ENCODE measurements around the gene VAT1L.

- TF ChIP-seq, protein P1, sequence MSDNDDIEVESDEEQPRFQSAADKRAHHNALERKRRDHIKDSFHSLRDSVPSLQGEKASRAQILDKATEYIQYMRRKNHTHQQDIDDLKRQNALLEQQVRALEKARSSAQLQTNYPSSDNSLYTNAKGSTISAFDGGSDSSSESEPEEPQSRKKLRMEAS (IDR thresholded peaks at IDR 0.05; ENCODE audit: low read depth): no peak
- no peak for TF ChIP-seq TCF12 (IDR thresholded peaks at IDR 0.05)
- no peak for TF ChIP-seq RFX5 (IDR thresholded peaks at IDR 0.05; ENCODE audit: low read length)
- no peak for TF ChIP-seq EP300 (IDR thresholded peaks at IDR 0.05; ENCODE audit: borderline replicate concordance in 1 of 2, low read depth in 1 of 2, low read length in 1 of 2)
- TF ChIP-seq, protein P2, sequence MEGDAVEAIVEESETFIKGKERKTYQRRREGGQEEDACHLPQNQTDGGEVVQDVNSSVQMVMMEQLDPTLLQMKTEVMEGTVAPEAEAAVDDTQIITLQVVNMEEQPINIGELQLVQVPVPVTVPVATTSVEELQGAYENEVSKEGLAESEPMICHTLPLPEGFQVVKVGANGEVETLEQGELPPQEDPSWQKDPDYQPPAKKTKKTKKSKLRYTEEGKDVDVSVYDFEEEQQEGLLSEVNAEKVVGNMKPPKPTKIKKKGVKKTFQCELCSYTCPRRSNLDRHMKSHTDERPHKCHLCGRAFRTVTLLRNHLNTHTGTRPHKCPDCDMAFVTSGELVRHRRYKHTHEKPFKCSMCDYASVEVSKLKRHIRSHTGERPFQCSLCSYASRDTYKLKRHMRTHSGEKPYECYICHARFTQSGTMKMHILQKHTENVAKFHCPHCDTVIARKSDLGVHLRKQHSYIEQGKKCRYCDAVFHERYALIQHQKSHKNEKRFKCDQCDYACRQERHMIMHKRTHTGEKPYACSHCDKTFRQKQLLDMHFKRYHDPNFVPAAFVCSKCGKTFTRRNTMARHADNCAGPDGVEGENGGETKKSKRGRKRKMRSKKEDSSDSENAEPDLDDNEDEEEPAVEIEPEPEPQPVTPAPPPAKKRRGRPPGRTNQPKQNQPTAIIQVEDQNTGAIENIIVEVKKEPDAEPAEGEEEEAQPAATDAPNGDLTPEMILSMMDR (IDR thresholded peaks at IDR 0.05): no peak
- no peak for TF ChIP-seq NRF1 (IDR thresholded peaks at IDR 0.05; ENCODE audit: low read depth, low read length)
- no peak for TF ChIP-seq RAD21 (IDR thresholded peaks at IDR 0.05; ENCODE audit: low read length)
- TF ChIP-seq ELF1 (IDR thresholded peaks at IDR 0.05): no peak
- no peak for TF ChIP-seq RCOR1 (IDR thresholded peaks at IDR 0.05; ENCODE audit: low read length)
- TF ChIP-seq POLR2AphosphoS5 (IDR thresholded peaks at IDR 0.05; ENCODE audit: low read depth, low read length): no peak
- no peak for TF ChIP-seq TEAD4 (IDR thresholded peaks at IDR 0.05; ENCODE audit: borderline replicate concordance, insufficient read depth)
- no peak for TF ChIP-seq GATA2 (CRISPR knock-in tag; IDR thresholded peaks at IDR 0.05)
- TF ChIP-seq, protein P3, sequence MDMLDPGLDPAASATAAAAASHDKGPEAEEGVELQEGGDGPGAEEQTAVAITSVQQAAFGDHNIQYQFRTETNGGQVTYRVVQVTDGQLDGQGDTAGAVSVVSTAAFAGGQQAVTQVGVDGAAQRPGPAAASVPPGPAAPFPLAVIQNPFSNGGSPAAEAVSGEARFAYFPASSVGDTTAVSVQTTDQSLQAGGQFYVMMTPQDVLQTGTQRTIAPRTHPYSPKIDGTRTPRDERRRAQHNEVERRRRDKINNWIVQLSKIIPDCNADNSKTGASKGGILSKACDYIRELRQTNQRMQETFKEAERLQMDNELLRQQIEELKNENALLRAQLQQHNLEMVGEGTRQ (IDR thresholded peaks at IDR 0.05; ENCODE audit: borderline replicate concordance, low read depth, low read length): no peak
- TF ChIP-seq YY1 (IDR thresholded peaks at IDR 0.05; ENCODE audit: low read depth): no peak
These were observed 53.1 kb downstream of the VAT1L start for GRCh38 chr16:77841502-77841763.
